Urothelium cell line (cell line): ENCODE data around the gene ZCCHC24.
A peak's percentile ranks its signal among the peaks of the same experiment; 100 is the strongest.
"Not testable (repeated sequence)": the region's sequence is repeated elsewhere in the genome, so short reads cannot be mapped to it uniquely, and the experiment has no call there.

Experiments used
- DNase-seq: peaks from one replicate; pipeline ENCODE4 v3.0.0; 2011; ENCODE audit warnings: low spot score, mixed read lengths
- FAIRE-seq: peaks from 2 replicates; lab custom pipeline; 2011; peaks lifted over from hg19 to GRCh38; lab: Jason Lieb, UNC

Gene ZCCHC24

GRCh38 chr10:79335470-79336235 lies 109.8 kb downstream of the ZCCHC24 start:
- FAIRE-seq, result no peak
- no peak for DNase-seq

- no peak for FAIRE-seq
Observed at GRCh38 chr10:79335094-79335469, 110.3 kb downstream of the ZCCHC24 start.

GRCh38 chr10:79334573-79334972 lies 110.9 kb downstream of the ZCCHC24 start:
- peak; percentile 58 for FAIRE-seq
- DNase-seq, result no peak

More at GRCh38 chr10:79335094-79335469, 110.3 kb downstream of the ZCCHC24 start:
- DNase-seq, result no peak

- no peak for FAIRE-seq
- no peak for DNase-seq
Observed at GRCh38 chr10:79333513-79333912, 111.9 kb downstream of the ZCCHC24 start.

- not testable (repeated sequence) for DNase-seq
- FAIRE-seq, result peak; percentile 82
Observed at GRCh38 chr10:79332610-79333315, 112.7 kb downstream of the ZCCHC24 start.
